ENCODE data around the gene PTK7. TPM values are rescaled to one million over a fixed set of nuclear protein-coding genes. Genes with fewer than 3 reads are reported as not detected.

Gene PTK7
- total and polyA plus RNA-seq, 2 experiments from 2014 or later, result 46.1 to 147 TPM

GRCh38 chr6:43074847-43075669 lies 1.1 kb upstream of the PTK7 start:
- peak; percentile 45 for DNase-seq (ENCODE audit: low spot score)
- Histone ChIP-seq H4K20me1 (replicated peaks; ENCODE audit: insufficient read depth) (peaks cover 25% of the 10 kb centered on the region), H3K9me2 (ENCODE audit: insufficient read depth) (no peaks in the 10 kb centered on the region), H3K27ac (ENCODE audit: low read depth) (peak overlapping the region; percentile 81; the same call in 1 of the 2 replicates), H3K36me3 (ENCODE audit: insufficient read depth) (no peaks in the 10 kb centered on the region; the same call in 1 of the 2 replicates), H3K27me3 (ENCODE audit: insufficient read depth) (no peaks in the 10 kb centered on the region), H3K4me1 (ENCODE audit: insufficient read depth) (peaks cover 34% of the 10 kb centered on the region), H2AFZ (peak overlapping the region; percentile 94; the same call in 1 of the 2 replicates), H3K4me2 (peak overlapping the region; percentile 95), H3K79me2 (replicated peaks; ENCODE audit: insufficient read depth) (peaks cover 37% of the 10 kb centered on the region), H3K4me3 (peak overlapping the region; percentile 98), H3F3A (replicated peaks; ENCODE audit: low read depth) (0 out of 2 replicates have a peak, but pooled peaks cover 3% of the 10 kb centered on the region)
- H3K4me3 Mint-ChIP-seq, result peak overlapping the region; percentile 82
- TF ChIP-seq NANOG (IDR thresholded peaks at IDR 0.05; ENCODE audit: borderline replicate concordance) (no peak), REST (IDR thresholded peaks at IDR 0.05; ENCODE audit: unreplicated experiment) (no peak), ZNF114 (CRISPR knock-in tag; IDR thresholded peaks at IDR 0.05) (no peak), ZNF331 (CRISPR knock-in tag; IDR thresholded peaks at IDR 0.05; ENCODE audit: low read depth) (no peak), ETS1 (IDR thresholded peaks at IDR 0.05) (no peak), ZNF462 (CRISPR knock-in tag; IDR thresholded peaks at IDR 0.05) (no peak), STAT1 (IDR thresholded peaks at IDR 0.05; ENCODE audit: unreplicated experiment) (no peak), EZH2 (IDR thresholded peaks at IDR 0.05; ENCODE audit: low read depth, unreplicated experiment) (no peak), JUNB (IDR thresholded peaks at IDR 0.05; ENCODE audit: unreplicated experiment) (no peak), EZH2phosphoT487 (IDR thresholded peaks at IDR 0.05; ENCODE audit: unreplicated experiment) (no peak), CTCF (conservative IDR thresholded peaks at IDR 0.05; ENCODE audit: low read depth in 2 of 2) (no peak), CREB1 (CRISPR knock-in tag; IDR thresholded peaks at IDR 0.05; ENCODE audit: low read depth) (no peak), POLR2AphosphoS5 (IDR thresholded peaks at IDR 0.05; ENCODE audit: low read depth) (no peak)
- H3K9me3 Mint-ChIP-seq, result no peaks in the 10 kb centered on the region; the same call in 2 of the 3 replicates
- peaks cover 16% of the 10 kb centered on the region for H3K27me3 Mint-ChIP-seq (ENCODE audit: insufficient read depth, low read depth, poor library complexity)
- peaks cover 54% of the 10 kb centered on the region for H3K4me1 Mint-ChIP-seq
- H3K36me3 Mint-ChIP-seq (ENCODE audit: low read depth), result peaks cover 9% of the 10 kb centered on the region
- H3K27ac Mint-ChIP-seq, result no peak overlapping the region
- peak; percentile 17 for ATAC-seq

All from GM23338 (cell line).